Lower leg skin (tissue), 4 donors: ENCODE measurements around the gene KIF1B. TPM values are rescaled to one million over a fixed set of nuclear protein-coding genes. Genes with fewer than 3 reads are reported as not detected.

Experiments
- DNase-seq, 2 donors: peaks; one replicate each; pipeline ENCODE4 v3.0.0-alpha.2; 2019; ENCODE audit warnings: low spot score in 2 of 2
- H3K4me3 ChIP-seq: fragments of 200-600 bp; sonication (generic); 2 replicates; pipeline ENCODE4 v1.5.1; 2017; ENCODE audit warnings: mild to moderate bottlenecking, low read depth; ENCODE audit not compliant: poor library complexity, severe bottlenecking
- POLR2A ChIP-seq, 2 donors: fragments of 450-650 bp; IDR thresholded peaks; one replicate each; pipeline ENCODE4 v1.6.1; 2016 to 2017; ENCODE audit warnings: antibody characterized with exemption in 2 of 2, mild to moderate bottlenecking in 1 of 2, moderate library complexity in 1 of 2
- WGBS, 2 donors: methylation state at CpG; one replicate each; pipeline ENCODE4 v1.1.5; 2018; 5-methylcytosine and 5-hydroxymethylcytosine counted together
- intact Hi-C: fragments of 100-400 bp; cut with DNase I; formaldehyde crosslinking; loops from one replicate; pipeline ENCODE4 v1.15.0; 2023; ENCODE audit warnings: low total_unique reads
- total RNA-seq, 4 donors: library from RNA; depleted of rRNA; stranded (reverse); fragments of >200 nt; gene quantifications; one replicate each; pipeline ENCODE4 v1.1.0, GENCODE V29; 2016
- TF ChIP-seq, protein P1 (sequence below), 3 donors: fragments of 450-650 bp; IDR thresholded peaks; one replicate each; pipeline ENCODE4 v1.5.1; 2016; ENCODE audit warnings: antibody characterized with exemption in 3 of 3, mild to moderate bottlenecking in 3 of 3, moderate library complexity in 2 of 3

KIF1B gene
- total RNA-seq, 4 donors from 2014 or later = 44.1 to 53.1 (median 46.0) TPM

DNA sequence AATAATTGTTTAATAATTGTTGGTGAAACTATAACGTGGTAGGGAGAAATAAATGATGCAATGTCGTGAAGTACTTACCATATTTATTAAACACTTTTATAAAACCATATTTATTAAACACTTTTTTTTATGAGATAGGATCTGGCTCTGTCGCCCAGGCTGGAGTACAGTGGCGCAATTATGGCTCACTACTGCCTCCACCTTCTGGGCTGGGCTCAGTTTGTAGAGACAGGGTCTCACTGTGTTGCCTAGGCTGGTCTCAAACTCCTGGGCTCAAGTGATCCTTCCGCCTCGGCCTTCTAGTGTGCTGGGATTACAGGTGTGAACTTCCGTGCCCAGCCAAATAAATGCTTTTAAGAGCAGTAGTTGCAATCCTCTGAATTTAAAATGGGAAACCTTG is 112.5 kb downstream of the KIF1B start:
- TF ChIP-seq, protein P1, sequence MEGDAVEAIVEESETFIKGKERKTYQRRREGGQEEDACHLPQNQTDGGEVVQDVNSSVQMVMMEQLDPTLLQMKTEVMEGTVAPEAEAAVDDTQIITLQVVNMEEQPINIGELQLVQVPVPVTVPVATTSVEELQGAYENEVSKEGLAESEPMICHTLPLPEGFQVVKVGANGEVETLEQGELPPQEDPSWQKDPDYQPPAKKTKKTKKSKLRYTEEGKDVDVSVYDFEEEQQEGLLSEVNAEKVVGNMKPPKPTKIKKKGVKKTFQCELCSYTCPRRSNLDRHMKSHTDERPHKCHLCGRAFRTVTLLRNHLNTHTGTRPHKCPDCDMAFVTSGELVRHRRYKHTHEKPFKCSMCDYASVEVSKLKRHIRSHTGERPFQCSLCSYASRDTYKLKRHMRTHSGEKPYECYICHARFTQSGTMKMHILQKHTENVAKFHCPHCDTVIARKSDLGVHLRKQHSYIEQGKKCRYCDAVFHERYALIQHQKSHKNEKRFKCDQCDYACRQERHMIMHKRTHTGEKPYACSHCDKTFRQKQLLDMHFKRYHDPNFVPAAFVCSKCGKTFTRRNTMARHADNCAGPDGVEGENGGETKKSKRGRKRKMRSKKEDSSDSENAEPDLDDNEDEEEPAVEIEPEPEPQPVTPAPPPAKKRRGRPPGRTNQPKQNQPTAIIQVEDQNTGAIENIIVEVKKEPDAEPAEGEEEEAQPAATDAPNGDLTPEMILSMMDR (IDR thresholded peaks at IDR 0.05) = no peak
- TF ChIP-seq POLR2A (IDR thresholded peaks at IDR 0.05) = no peak
- no peak overlapping the region for H3K4me3 ChIP-seq
- DNase-seq = no peak
- WGBS, 2 donors = 91 to 94% methylated on average over 7 of the region's 7 CpGs
- intact Hi-C loops = no loop called here

- intact Hi-C loops = no loop called here
Observed at GRCh38 chr1:10324627-10325026, 114.3 kb downstream of the KIF1B start.

DNA sequence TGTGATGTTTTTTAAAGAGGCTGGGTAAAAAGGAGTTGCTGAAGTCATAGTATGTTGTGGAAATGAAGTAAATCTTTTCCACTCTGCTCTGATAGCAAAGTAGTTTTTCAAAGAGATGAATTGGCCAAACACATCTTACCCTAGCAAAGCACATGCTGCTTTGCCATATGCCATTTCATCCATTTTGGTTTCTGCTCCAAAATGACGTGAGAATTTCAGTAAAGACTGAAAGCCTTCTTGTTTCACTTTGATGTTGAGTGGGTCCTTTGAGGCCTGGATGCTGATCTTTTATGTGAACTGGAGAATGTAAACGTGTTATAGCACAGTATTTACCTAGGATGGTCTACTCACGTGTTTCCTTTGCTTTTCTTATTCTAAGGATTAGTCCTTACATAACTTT is 115.2 kb downstream of the KIF1B start:
- no peak overlapping the region for H3K4me3 ChIP-seq
- WGBS, 2 donors = 84 to 90% methylated on average over 3 of the region's 3 CpGs
- intact Hi-C loops = no loop called here
- TF ChIP-seq POLR2A (IDR thresholded peaks at IDR 0.05) = no peak
- TF ChIP-seq, protein P1 (IDR thresholded peaks at IDR 0.05) = no peak
- DNase-seq = no peak

More at GRCh38 chr1:10324627-10325026, 114.3 kb downstream of the KIF1B start:
- 86 to 90% methylated on average over 6 of the region's 6 CpGs for WGBS, 2 donors
- TF ChIP-seq POLR2A (IDR thresholded peaks at IDR 0.05) = no peak
- TF ChIP-seq, protein P1 (IDR thresholded peaks at IDR 0.05) = no peak
- DNase-seq = no peak
- no peak overlapping the region for H3K4me3 ChIP-seq

DNA sequence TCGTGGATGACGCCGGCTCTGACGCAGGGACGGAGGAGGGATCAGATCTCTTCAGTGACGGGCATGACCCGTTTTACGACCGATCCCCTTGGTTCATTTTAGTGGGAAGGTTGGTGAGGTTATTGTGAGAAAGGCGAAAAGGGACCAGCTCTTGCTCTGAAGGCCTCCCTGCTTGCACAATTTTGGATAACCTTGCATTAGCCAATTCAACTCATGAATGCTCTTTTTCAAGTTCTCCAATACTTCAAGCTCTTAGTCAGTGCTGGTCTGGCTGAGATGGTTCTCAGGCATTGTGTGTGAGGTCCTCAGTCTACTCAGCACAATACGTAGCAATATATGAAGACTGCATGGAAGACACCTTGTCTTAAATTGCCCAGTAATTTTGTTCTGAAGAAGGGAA is 115.9 kb downstream of the KIF1B start:
- 96 to 97% methylated on average over 11 of the region's 11 CpGs for WGBS, 2 donors
- no peak overlapping the region for H3K4me3 ChIP-seq
- no peak for TF ChIP-seq POLR2A (IDR thresholded peaks at IDR 0.05)
- TF ChIP-seq, protein P1 (IDR thresholded peaks at IDR 0.05) = no peak
- no peak for DNase-seq
- intact Hi-C loops = no loop called here

- TF ChIP-seq, protein P1 (IDR thresholded peaks at IDR 0.05) = no peak
- TF ChIP-seq POLR2A (IDR thresholded peaks at IDR 0.05) = no peak
- 90 to 92% methylated on average over 6 of the region's 6 CpGs for WGBS, 2 donors
- H3K4me3 ChIP-seq = no peak overlapping the region
- intact Hi-C loops = no loop called here
- no peak for DNase-seq
Observed at GRCh38 chr1:10328180-10328963, 118.0 kb downstream of the KIF1B start.

DNA sequence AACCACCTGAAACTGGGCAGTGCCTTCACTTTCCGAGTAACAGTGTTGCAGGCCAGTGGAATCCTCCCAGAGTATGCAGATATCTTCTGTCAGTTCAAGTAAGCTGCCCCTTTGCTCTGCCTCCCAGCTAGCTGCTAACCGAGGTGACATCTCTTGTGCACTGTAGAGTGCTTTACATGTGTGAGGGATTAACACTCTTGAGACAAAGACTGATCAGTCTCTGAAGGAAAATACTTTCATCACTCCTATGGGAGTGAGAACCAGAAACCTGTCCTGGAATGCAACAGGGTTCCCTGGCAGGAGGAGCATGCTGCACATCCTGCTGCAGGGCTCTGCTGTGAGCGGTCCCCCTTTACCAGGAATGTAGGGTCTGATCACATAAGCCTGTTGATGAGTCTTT is 127.1 kb downstream of the KIF1B start:
- no peak overlapping the region for H3K4me3 ChIP-seq

More for the DNA sequence above, 127.1 kb downstream of the KIF1B start:
- TF ChIP-seq POLR2A (IDR thresholded peaks at IDR 0.05) = no peak
- TF ChIP-seq, protein P1 (IDR thresholded peaks at IDR 0.05) = no peak
- 67 to 70% methylated on average over 3 of the region's 3 CpGs for WGBS, 2 donors
- DNase-seq = no peak
- intact Hi-C loops = no loop called here
